Cerebellar cortex (tissue), 1 donor: ENCODE measurements around the gene HERC2.
"Not testable (repeated sequence)": the region's sequence is repeated elsewhere in the genome, so short reads cannot be mapped to it uniquely, and the experiment has no call there.

ENCODE experiments used
- DNase-seq: peaks from one replicate; pipeline ENCODE4 v3.0.0-alpha.2; 2015; ENCODE audit warnings: low spot score

Gene HERC2, protein sequence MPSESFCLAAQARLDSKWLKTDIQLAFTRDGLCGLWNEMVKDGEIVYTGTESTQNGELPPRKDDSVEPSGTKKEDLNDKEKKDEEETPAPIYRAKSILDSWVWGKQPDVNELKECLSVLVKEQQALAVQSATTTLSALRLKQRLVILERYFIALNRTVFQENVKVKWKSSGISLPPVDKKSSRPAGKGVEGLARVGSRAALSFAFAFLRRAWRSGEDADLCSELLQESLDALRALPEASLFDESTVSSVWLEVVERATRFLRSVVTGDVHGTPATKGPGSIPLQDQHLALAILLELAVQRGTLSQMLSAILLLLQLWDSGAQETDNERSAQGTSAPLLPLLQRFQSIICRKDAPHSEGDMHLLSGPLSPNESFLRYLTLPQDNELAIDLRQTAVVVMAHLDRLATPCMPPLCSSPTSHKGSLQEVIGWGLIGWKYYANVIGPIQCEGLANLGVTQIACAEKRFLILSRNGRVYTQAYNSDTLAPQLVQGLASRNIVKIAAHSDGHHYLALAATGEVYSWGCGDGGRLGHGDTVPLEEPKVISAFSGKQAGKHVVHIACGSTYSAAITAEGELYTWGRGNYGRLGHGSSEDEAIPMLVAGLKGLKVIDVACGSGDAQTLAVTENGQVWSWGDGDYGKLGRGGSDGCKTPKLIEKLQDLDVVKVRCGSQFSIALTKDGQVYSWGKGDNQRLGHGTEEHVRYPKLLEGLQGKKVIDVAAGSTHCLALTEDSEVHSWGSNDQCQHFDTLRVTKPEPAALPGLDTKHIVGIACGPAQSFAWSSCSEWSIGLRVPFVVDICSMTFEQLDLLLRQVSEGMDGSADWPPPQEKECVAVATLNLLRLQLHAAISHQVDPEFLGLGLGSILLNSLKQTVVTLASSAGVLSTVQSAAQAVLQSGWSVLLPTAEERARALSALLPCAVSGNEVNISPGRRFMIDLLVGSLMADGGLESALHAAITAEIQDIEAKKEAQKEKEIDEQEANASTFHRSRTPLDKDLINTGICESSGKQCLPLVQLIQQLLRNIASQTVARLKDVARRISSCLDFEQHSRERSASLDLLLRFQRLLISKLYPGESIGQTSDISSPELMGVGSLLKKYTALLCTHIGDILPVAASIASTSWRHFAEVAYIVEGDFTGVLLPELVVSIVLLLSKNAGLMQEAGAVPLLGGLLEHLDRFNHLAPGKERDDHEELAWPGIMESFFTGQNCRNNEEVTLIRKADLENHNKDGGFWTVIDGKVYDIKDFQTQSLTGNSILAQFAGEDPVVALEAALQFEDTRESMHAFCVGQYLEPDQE (N-terminal part only)

DNA sequence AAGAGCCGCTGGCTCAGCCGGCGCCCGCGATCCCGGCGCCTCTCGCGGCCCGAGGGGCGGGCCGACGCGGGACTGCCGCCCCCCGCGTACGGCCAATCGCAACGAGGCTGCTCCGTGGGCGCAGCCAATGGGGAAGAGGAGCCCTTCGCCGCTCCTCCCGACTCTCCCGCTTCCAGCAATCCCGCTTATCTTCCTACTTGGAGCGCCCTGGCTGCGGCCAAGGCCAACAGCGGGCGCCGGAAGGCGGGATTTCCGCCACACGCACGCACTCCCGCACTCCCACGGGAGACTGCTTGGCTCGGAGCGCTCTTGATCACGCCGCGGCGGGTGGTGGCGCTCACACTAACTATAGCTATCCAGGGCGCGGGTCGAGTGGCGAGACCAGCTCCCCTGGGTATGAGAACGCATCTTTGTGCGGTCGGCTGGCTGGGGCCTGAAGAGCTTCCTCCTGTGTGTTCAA is at the start of gene HERC2:
Gene HERC2 (minus strand): TSS at position 51 of the 460 bp plus-strand sequence. CDS start 746 bp downstream, outside the sequence.
- not testable (repeated sequence) for DNase-seq

DNA sequence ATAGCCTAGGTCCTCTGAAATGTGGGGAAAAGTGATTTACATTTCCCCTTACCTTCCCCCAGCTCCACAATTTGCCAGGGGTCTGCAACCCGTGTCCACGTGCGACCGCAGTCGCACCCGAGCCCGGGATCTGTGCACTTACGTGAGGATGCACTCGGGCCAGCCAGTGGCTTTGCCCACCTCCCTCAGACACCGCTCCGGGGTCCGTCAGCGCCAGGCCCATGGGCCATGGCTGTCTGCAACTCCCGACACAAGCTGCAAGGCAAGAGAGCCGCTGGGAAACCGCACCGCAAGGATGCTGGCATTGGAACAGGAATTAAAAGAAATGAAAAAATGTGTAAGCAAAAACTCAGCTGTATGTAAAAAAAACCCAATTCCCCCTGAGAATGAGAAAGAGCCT is 43.5 kb upstream of the HERC2 start:
- DNase-seq = not testable (repeated sequence)

DNA sequence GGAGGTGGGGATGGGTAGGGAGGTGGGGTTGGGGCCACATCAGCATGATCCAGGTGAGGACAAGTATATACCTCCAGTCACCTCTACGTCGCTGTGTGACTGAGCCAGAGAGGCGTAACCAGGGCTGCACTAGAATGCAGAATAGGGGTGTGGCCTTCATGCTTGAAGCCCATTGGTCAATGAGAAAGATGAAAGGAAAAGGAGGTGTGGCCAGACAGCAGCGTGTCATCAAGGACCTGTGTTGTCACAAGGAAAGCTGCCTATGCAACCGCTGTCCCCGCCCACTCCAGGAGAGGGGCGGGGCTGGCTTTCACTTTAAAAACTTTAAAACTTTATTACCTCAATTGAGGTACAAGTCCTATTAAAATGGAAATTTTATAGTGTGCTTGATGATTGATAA is 36.0 kb upstream of the HERC2 start, which contains the start of gene GOLGA6L24:
Gene GOLGA6L24 (minus strand): TSS at position 101 of the 400 bp plus-strand sequence. CDS start 61 bp downstream, at position 40.
- DNase-seq = not testable (repeated sequence)

DNA sequence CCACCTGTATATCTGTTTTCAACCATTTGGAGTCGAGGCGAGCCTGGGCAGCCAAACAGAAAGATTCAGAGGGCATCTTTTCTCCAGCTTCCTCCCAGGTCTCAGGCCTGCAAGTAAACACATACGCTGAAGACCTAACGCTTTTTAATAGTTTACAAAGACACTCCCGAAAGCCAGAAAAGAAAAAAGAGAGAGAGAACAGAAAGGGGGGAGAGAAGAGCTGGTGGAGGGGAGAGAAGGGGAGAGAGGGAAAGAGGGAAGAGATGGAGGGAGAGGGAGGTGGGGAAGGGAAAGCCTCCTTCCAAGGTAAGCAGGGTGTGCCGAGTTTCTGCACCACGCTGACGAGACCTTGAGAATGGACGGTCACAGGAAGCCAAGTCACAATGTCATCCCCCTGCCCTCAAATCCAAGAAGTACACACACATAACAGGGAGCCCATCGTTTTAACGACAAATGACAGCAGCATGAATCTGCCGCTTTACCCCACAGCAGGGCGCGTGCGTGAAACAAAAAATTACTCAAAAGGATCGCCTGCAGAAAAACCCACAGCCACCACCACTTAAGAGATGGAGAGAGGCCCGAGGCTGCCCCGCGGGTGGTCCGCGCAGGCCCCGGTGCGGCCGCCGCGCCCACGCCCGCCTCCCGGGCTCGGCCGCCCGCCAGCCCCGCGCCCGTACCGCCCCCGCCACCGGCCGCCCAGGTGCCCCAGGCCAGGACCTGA is 461 bp downstream of the HERC2 start:
- not testable (repeated sequence) for DNase-seq

DNA sequence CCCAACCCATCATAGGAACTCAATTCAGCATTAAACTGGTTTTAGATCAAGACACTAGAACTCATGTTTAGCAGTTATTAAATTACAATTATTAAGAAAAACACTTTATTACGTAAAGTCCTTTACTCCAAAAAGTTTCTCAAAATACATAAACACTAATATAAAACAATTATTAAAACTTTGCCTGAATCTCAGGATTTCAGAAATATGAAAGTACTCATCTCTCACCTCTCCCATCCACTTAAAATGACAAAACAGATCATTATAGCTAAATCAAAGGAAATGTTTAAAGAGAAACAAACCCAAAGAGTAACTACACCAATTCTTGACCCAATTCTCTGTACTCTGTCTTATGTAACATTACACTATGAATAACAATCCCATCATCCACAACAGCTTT is 2.3 kb downstream of the HERC2 start:
- DNase-seq = not testable (repeated sequence)

DNA sequence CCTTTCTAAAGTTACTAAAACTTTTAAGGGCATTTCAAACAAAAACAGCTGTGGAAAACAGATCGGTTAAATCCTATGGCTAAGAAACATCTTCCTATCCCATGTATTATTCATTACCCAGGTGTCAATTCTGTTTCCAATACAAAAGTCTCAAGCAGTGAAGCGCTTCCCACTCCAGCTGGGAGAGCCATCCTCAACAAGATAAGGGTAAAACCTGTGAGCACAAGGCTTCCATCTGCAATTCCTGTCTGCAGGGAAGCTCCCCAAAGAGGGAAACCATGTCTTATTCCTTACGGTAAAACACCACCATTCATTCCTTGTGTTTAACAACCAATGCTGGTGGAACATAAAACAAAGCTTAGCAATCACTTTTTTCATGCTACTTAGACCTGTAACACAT is 3.2 kb downstream of the HERC2 start:
- not testable (repeated sequence) for DNase-seq

DNA sequence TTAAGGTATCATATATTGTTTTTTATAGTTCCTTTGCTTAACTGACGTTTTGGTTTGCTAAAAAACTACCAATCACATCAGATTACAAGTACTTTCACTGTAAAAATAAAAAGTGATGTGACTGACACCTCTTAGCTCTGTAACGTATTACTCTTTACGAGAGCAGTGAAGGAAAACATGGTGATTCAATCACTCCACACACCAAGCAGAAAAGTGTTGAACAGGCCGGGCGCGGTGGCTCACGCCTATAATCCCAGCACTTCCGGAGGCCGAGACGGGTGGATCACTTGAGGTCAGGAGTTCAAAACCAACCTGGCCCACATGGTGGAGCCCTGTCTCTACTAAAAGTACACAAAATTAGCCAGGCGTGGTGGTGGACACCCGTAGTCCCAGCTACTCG is 3.9 kb downstream of the HERC2 start:
- DNase-seq = not testable (repeated sequence)

DNA sequence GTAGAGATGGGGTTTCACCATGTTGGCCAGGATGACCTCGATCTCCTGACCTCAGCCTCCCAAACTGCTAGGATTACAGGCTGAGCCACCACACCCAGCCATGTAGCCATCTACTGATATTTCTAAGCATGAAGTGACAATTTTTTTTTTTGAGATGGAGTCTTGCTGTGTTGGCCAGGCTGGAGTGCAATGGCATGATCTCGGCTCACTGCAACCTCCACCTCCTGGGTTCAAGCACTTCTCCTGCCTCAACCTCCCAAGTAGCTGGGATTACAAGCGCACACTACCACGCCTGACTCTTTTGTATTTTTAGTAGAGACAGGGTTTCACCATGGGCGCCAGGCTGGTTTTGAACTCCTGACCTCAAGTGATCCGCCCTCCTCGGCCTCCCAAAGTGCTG is 5.0 kb downstream of the HERC2 start:
- not testable (repeated sequence) for DNase-seq

DNA sequence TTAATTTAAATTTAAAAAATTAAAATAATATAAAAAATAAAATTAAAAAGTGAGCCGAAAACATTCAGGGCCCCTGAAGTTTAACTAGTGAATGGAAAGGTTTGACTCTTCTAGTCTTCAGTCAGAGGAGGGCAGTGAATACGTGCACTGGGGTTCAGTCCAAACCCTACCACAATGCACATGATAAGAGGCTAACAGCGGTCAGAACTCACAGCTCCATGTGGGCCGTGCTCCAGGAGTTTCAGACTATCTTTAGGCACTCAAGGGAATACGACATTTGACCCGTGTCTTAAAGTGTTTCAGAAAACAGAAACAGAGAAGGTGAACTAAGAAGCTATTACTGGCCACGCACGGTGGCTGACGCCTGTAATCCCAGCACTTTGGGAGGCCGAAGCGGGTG is 11.5 kb downstream of the HERC2 start:
- not testable (repeated sequence) for DNase-seq

DNA sequence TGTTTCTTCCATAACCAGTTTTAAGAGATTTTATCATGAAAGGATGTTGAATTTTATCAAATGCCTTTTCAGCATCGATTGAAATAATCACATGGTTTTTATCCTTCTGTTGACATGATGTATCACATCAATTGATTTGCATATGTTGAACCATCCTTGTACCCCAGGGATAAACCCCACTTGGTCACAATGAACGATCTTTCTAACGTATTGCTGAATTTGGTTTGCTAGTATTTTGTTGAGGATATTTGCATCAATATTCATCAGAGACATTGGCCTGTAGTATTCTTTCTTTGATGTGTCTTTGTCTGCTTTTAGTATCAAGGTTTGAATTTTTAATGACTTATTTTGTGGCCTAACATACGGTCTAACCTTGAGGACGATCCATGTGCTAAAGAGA is 13.3 kb downstream of the HERC2 start:
- not testable (repeated sequence) for DNase-seq

DNA sequence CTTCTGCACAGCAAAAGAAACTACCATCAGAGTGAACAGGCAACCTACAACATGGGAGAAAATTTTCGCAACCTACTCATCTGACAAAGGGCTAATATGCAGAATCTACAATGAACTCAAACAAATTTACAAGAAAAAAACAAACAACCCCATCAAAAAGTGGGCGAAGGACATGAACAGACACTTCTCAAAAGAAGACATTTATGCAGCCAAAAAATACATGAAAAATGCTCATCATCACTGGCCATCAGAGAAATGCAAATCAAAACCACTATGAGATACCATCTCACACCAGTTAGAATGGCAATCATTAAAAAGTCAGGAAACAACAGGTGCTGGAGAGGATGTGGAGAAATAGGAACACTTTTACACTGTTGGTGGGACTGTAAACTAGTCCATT is 16.3 kb downstream of the HERC2 start:
- not testable (repeated sequence) for DNase-seq

DNA sequence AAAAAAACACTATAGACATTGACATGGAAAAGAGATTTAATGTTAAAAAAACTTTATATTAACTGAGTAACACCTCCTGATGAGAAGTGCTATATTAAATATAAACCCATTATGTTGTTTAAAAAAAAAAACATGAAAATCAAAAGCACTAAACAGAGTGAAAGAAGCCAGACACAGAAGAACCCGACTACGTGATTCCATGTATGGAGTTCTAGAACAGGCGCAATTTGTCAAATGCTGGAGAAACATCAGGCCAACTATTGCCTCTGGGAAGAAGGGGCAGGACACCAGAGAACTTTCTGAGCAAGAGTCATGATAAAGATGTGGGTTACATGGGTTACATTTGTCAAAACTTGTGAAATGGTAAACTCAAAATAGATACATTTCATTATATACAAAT is 24.5 kb downstream of the HERC2 start:
- DNase-seq = not testable (repeated sequence)

DNA sequence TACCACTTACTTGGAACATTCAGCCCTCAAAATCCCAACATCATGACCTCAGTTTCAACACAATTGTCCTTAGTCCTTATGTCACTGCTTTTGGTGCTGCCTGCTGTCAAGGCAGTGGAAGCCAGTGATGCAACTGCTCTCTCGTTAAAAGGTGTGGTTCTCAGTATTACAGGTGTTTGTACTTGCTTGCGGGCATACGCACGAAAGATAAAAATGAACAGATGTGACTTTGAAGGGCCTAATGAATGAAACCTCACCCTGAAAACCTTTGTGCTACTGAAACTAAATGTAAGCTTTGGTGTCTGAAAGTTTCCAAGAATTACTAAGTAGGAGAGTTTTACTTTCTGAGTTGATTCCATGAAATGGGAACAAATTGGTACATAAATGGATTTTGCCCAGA is 25.2 kb downstream of the HERC2 start:
- not testable (repeated sequence) for DNase-seq

DNA sequence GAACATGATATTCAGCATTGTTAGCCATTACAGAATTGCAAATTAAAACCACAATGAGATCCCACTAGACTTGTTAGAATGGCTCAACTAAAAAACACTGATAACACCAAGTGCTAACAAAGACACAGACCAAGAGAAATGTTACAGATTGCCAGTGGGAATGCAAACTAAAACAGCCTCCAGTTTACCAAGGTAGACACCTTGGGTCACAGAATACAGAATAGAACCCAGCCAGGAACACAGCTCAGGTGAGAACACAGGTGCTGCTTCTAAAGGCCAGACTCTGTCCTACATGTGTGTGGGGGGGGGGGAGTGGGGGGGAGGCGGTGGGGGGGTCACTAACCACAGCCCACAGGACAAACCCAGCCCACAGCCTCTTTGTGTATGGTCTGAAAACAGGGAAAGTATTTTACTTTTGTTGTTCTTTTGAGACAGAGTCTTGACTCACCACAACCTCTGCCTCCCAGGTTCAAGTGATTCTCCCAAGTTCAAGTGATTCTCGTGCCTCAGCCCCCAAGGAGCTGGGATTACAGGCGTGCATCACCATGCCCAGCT is 26.9 kb downstream of the HERC2 start:
- not testable (repeated sequence) for DNase-seq

DNA sequence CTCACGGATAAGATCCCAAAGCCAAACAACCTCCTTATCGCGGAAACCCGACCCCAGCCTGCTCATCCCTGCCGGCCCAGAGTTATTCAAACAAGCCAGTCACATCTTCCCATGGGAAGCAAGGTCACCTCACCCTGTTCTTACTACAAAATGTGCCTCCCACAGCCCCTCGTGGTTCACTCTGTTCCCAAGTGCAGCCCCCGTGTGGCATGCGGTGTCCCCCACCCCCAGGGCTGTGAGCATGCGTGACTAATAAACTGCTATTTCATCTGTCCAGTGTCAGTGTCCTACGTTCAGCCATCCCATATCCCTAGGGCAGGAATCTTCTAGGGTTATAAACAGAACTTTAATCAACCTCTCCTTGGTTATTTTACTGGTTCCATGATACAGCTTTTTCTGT is 27.4 kb downstream of the HERC2 start:
- not testable (repeated sequence) for DNase-seq

DNA sequence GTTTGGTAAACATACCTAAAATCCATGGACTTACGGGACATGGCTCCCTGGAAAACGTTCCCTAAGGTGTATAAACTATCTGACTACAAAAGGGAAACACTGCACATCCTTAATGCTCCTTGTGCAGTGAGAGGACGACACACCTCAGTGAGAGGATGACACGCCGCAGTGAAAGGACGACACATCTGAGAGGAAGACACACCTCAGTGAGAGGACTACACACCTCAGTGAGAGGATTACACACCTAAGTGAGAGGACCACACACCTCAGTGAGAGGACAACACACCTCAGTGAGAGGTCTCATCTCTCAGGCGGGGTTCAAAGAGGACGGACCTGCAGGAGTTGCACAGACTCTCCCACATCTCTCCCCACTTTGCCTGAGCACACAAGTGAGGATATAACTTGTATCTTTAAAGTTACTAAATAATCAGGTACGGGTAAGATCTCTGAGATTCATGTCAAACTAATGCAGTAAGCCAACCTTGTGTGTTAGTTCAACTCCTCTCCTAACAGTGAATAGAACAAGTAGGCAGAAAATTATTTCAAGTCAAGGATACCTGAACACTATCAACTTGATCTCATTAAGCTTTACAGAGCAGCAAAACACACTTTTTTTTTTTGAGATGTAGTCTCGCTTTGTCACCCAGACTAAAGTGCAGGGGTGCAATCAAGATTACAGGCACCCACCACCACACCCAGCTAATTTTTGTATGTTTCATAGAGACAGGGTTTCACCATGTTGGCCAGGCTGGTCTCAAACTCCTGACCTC is 32.1 kb downstream of the HERC2 start:
- DNase-seq = no peak

DNA sequence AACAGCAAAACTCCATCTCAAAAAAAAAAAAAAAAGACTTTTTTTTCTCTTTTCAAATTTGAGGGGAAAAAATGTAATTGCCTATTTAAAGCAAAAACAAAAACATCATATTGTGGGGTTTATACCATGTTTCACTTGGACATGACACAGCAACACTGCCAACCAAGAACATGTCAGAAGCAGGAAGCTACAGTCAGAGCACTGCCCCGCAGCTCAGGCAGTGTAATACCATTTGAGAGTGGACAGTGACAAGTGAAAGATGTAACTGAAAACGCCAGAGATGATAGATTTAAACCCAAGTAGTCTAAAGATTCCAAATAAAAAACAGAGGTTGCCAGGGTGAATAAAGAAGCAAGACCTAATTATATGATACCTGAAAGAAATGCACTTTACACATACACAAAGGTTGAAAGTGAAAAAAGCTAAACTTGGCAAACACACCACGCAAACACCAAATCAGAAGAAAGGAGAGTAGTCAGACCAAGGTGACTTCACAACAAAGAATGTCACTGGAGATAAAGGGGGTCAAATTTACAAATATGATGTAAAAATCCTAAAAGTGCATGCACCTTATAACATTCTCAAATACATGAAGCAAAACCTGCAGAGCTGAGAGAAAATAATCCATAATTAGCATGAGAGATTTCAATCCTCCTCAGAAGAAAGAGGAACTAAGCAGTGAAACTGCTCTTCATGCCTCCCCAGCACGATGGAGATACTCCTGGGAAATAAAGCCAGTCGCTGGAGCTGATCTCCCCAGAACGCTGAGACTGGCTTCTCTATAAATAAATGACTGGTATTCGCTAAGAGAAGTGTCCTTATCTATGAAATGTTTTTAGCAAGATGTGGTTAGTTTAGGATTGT is 32.9 kb downstream of the HERC2 start:
- DNase-seq = not testable (repeated sequence)

DNA sequence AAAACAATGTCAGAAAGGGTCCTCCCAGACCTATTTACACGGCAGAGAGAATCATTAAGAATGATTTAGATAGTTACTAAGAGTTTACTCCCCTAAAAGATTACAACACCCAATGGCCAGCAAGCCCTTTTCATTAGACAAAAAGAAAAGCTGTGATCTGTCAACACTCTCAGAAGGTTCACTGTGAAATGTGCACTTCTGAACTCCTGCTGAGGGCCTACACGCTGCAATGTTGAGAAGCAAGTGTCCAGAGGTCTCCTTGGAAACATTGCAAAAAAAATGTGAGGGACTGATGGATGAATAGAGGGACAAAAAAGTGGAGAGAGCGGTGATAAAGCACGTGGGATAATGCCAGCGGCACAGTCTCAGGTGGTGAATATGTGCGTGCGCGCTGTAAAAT is 35.3 kb downstream of the HERC2 start:
- DNase-seq = not testable (repeated sequence)

DNA sequence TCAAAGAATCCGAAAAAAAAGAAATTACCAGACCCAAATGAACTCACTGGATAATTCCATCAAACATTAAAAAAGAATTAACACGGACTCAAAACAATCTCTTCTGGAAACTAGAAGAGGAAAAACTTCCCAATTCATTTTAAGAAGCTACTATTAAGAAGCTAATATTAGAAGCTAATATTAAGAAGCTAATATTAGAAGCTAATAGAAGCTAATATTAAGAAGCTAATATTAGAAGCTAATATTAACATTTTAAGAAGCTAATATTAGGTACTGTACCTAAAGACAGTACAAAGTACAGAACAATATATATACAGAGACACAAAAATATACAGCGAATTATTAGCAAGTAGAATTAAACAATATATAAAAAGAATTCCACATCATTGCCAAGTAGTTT is 35.9 kb downstream of the HERC2 start:
- DNase-seq = no peak
